Activated naive CD4-positive, alpha-beta T cell treated with anti-CD3 and anti-CD28 coated beads, Interleukin-2, amount 50 U/mL, for 24 hours (primary cell): ENCODE results near the gene RGS7.
"Not testable (repeated sequence)": the region's sequence is repeated elsewhere in the genome, so short reads cannot be mapped to it uniquely, and the experiment has no call there.

Source experiments
- H3K27ac Mint-ChIP-seq: one replicate; pipeline ENCODE4 v1.8.0; 2021; ENCODE audit warnings: mild to moderate bottlenecking, mixed read lengths
- H3K27me3 Mint-ChIP-seq: one replicate; pipeline ENCODE4 v1.8.0; 2021; ENCODE audit warnings: mixed read lengths
- H3K36me3 Mint-ChIP-seq: one replicate; pipeline ENCODE4 v1.8.0; 2021; ENCODE audit warnings: mixed read lengths
- H3K4me1 Mint-ChIP-seq: one replicate; pipeline ENCODE4 v1.8.0; 2021; ENCODE audit warnings: mixed read lengths
- H3K4me3 Mint-ChIP-seq: one replicate; pipeline ENCODE4 v1.8.0; 2021; ENCODE audit warnings: mild to moderate bottlenecking, mixed read lengths
- H3K9me3 Mint-ChIP-seq: one replicate; pipeline ENCODE4 v1.8.0; 2021; ENCODE audit warnings: mixed read lengths

The RGS7 gene

DNA sequence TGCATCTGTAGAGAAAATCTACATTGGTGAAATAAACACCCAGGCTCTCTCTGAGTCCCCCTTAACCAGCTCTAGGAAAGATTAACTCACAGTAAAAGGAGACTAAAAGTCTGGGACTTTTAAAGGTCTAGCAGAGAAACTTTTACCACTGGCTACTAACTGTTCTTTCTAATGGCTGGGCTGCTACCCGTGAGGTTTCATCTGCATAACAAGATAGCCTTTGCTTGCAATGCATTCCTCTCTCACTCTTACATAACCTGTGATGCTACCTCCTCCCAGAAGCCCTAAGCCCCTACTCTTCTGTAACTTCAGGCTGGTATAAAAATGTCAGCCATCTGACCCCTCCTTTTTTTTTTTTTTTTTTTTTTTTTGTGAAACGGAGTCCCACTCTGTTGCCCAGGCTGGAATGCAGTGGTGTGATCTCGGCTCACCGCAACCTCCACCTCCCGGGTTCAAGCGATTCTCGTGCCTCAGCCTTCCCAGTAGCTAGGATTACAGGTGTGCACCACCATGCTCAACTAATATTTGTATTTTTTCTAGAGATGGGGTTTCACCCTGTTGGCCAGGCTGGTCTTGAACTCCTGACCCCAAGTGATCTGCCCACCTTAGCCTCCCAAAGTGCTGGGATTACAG, 344.2 kb downstream of the RGS7 start:
- no peak overlapping the region for H3K4me3 Mint-ChIP-seq

DNA sequence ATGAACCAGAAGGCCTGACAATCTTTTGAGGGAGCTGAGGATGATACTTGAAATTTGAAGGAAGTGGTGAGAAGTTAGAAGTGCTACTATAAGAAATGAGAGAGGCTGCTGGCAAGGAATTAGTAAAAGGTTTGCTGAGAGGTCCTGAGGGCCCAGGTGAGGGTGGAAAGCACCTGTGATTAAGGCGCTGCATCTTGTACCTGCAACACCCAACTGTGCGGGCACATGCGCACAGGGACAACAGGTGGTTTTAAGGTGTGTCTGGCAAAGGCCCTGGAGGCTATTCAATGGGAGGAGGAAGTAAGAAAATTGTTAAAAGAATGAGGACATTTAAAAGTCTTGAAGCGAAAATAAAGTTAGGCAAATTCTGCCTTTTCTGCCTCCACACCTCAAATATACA, 349.3 kb downstream of the RGS7 start:
- peaks cover 12% of the 10 kb centered on the region for H3K9me3 Mint-ChIP-seq
- H3K36me3 Mint-ChIP-seq = no peaks in the 10 kb centered on the region
- H3K27me3 Mint-ChIP-seq = no peaks in the 10 kb centered on the region
- H3K4me1 Mint-ChIP-seq = no peaks in the 10 kb centered on the region
- H3K27ac Mint-ChIP-seq = no peak overlapping the region
- H3K4me3 Mint-ChIP-seq = no peak overlapping the region

More for the DNA sequence above, 344.2 kb downstream of the RGS7 start:
- Mint-ChIP-seq H3K36me3 (no peaks in the 10 kb centered on the region), H3K9me3 (peaks cover 15% of the 10 kb centered on the region), H3K4me1 (no peaks in the 10 kb centered on the region), H3K27ac (no peak overlapping the region), H3K27me3 (no peaks in the 10 kb centered on the region)

DNA sequence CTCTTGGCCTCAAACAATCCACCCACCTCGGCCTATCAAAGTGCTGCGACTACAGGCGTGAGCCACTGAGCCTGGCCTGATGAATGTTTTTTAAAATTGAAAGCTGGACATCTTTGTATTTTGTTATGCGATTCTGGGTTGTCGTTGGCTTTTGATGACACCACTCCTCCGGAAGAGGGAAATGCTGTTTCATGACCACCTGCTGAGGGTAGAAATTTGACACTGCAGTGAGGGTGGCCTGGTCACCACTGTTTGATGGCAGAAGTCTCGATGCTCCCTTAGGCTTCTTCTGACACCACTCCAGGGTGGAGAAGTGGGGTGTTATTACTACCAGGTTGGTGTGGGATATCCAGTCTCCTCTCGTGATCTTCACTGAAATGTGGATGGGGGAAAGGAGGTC, 357.2 kb downstream of the RGS7 start:
- no peaks in the 10 kb centered on the region for H3K4me1 Mint-ChIP-seq
- no peaks in the 10 kb centered on the region for H3K36me3 Mint-ChIP-seq
- H3K27me3 Mint-ChIP-seq = no peaks in the 10 kb centered on the region
- peaks cover 11% of the 10 kb centered on the region for H3K9me3 Mint-ChIP-seq
- no peak overlapping the region for H3K4me3 Mint-ChIP-seq
- no peak overlapping the region for H3K27ac Mint-ChIP-seq

DNA sequence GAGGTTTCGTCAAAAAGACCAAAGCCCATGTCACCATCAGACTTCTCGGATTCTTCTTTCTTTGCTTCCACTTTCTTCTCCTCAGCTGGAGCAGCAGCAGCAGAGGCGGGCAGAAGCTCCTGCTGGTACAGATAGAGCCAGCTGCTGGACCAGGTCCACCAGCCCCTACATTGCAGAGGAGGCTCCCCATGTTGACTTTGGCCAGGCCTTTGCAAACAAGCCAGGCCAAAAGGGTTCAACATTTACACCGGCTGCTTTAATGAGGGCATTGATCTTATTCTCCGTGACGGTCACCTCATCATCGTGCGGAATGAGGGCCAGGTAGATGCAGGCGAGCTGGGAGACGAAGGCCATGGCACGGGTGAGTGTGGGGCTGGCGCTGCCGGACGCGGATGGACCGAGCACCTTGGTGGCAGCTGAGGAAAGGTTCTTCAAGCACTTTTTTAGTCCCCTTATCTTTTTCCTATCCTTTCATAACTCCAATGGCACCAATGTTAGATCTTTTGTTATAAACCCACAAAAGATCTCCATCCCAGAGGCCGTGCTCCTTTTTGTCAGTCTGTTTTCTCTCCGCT, 358.5 kb downstream of the RGS7 start:
- Mint-ChIP-seq H3K36me3 (no peaks in the 10 kb centered on the region), H3K4me3 (no peak overlapping the region), H3K27me3 (no peaks in the 10 kb centered on the region), H3K9me3 (peaks cover 4% of the 10 kb centered on the region), H3K4me1 (no peaks in the 10 kb centered on the region), H3K27ac (no peak overlapping the region)

DNA sequence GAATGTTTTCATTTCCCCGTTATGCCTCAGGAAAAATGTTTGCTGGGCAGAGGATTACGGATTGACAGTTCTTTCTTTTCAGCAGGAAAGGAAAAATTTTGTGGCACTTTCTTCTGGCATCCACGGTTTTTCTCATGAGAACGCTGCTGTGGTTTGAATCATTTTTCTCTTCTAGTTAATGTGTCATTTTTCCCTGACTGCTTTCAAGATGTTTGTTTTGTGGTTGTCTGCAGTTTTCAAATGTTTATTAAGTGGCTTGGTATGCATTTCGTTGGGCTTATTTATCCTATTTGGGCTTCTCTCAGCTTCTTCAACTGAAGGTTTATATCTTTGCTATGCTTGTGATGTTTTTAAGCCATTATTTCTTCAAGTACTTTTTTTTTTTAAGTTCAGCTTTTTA, 359.0 kb downstream of the RGS7 start:
- H3K36me3 Mint-ChIP-seq = no peaks in the 10 kb centered on the region
- no peaks in the 10 kb centered on the region for H3K4me1 Mint-ChIP-seq
- H3K27me3 Mint-ChIP-seq = no peaks in the 10 kb centered on the region
- no peak overlapping the region for H3K4me3 Mint-ChIP-seq
- H3K9me3 Mint-ChIP-seq = peaks cover 4% of the 10 kb centered on the region
- no peak overlapping the region for H3K27ac Mint-ChIP-seq

DNA sequence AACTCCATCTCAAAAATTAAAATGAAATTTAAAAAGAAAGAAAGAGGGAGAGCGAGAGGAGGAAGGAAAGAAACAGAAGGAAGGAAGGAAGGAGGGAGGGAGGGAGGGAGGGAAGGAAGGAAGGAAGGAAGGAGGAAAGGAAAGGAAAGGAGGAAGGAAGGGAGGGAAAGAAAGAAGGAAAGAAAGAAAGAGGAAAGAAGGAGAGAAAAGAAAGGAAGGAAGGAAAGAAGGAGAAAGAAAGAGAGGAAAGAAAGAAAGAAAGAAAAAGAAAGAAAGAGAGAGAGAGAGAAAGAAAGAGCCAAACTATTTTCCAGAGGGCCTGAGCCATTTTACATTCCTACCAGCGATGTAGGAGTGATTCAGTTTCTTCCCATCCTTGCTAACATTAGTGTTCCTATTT, 364.0 kb downstream of the RGS7 start:
- Mint-ChIP-seq H3K27me3 (no peaks in the 10 kb centered on the region), H3K9me3 (peaks cover 4% of the 10 kb centered on the region), H3K36me3 (no peaks in the 10 kb centered on the region), H3K4me3 (no peak overlapping the region), H3K4me1 (no peaks in the 10 kb centered on the region), H3K27ac (no peak overlapping the region)

DNA sequence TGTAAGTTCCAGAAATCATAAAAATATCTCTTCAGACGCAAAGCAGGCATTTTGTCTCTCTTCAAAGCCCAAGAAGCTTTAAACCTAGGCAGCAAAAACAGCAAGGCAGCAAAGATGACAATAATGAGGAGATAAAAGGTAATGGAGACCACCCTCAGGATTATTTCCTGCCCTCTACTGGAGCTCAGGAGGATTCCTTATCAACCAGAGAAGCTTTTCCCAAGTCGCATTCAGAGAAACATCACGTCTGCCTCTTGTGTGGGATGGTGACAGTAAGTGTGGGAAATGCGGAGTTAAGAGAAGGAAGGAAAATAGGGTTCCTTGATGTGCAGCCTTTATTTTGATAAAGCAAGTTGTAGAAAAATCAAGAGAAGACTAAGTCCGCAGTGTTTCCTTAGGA, 365.8 kb downstream of the RGS7 start:
- no peak overlapping the region for H3K27ac Mint-ChIP-seq
- peaks cover under 1% of the 10 kb centered on the region for H3K9me3 Mint-ChIP-seq
- no peaks in the 10 kb centered on the region for H3K36me3 Mint-ChIP-seq
- no peak overlapping the region for H3K4me3 Mint-ChIP-seq
- H3K4me1 Mint-ChIP-seq = no peaks in the 10 kb centered on the region
- no peaks in the 10 kb centered on the region for H3K27me3 Mint-ChIP-seq

DNA sequence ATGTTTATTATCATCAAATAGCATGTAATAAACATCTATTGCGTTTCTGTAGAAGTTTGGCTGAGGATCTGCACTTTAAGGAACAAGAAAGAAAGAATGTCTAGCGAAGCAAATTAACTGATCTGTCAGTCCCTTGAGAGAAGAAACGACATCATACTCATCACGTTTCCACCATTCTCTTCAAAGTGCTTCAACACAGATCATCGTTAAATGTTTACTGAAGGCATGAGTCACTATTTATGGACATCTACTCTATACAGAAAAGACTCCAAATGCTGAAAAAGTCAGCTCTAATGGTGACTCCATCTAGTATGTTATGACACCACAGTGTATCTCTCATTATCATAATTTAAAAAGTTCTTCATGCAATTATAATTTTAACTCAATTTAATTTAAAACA, 369.1 kb downstream of the RGS7 start:
- H3K4me3 Mint-ChIP-seq = no peak overlapping the region

DNA sequence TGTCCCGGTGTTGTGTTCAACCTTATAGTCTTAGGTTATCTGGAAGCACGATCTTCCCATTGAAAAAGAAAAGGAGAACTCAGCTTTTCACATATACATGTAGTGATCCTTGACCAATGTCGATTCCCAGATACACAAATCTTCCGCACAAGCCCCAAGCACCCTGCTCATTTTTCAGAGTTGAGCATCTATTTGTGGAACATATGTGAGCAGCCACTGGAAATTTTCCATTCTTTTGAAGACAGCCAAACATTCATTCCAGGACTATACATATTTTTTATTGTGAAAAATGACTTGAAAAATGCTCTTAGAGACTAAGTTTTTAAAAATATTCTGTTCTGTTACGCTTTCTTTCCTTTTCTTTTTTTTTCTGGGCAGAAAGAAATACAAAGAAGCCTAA, 371.9 kb downstream of the RGS7 start:
- no peak overlapping the region for H3K4me3 Mint-ChIP-seq
- no peaks in the 10 kb centered on the region for H3K36me3 Mint-ChIP-seq
- H3K27me3 Mint-ChIP-seq = no peaks in the 10 kb centered on the region
- H3K9me3 Mint-ChIP-seq = peaks cover 9% of the 10 kb centered on the region
- no peaks in the 10 kb centered on the region for H3K4me1 Mint-ChIP-seq
- no peak overlapping the region for H3K27ac Mint-ChIP-seq

More for the DNA sequence above, 369.1 kb downstream of the RGS7 start:
- Mint-ChIP-seq H3K9me3 (peaks cover 9% of the 10 kb centered on the region), H3K4me1 (no peaks in the 10 kb centered on the region), H3K27ac (no peak overlapping the region), H3K27me3 (no peaks in the 10 kb centered on the region), H3K36me3 (no peaks in the 10 kb centered on the region)

DNA sequence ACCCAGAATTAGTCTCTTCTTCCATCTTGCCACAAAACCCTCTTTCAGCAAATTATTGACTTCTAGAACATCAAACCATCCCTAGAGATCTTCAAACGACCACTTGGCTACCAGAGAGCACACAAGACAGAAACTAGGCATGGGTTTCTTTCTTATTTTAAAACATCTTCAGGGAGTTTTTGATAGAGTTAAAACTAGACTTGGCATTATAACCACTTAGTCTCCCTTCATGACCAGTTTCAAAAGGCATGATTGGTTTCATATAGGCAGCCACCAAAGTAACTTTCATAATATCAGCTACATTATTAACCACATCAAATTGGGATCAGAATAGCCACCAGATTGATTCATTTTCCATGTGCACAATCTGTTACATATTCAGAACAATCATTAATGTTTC, 376.7 kb downstream of the RGS7 start:
- Mint-ChIP-seq H3K9me3 (peaks cover 16% of the 10 kb centered on the region), H3K27ac (no peak overlapping the region), H3K4me1 (no peaks in the 10 kb centered on the region), H3K36me3 (no peaks in the 10 kb centered on the region), H3K4me3 (no peak overlapping the region), H3K27me3 (no peaks in the 10 kb centered on the region)

DNA sequence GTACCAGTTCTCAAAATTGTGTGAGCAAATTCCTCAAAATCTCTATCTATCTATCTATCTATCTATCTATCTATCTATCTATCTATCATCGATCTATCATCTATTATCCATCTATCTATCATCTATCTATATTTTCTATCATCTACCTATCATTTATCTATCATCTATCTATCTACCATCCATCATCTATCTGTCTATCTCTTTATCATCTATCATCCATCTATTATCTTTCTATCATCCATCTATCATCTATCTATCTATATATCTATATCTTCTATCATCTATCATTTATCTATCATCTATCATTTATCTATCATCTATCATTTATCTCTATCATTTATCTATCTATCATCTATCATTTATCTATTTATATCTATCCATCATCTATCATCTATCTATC, 380.3 kb downstream of the RGS7 start:
- H3K4me1 Mint-ChIP-seq = no peaks in the 10 kb centered on the region
- H3K36me3 Mint-ChIP-seq = no peaks in the 10 kb centered on the region
- H3K9me3 Mint-ChIP-seq = peaks cover 10% of the 10 kb centered on the region
- no peak overlapping the region for H3K4me3 Mint-ChIP-seq
- no peak overlapping the region for H3K27ac Mint-ChIP-seq
- H3K27me3 Mint-ChIP-seq = no peaks in the 10 kb centered on the region

DNA sequence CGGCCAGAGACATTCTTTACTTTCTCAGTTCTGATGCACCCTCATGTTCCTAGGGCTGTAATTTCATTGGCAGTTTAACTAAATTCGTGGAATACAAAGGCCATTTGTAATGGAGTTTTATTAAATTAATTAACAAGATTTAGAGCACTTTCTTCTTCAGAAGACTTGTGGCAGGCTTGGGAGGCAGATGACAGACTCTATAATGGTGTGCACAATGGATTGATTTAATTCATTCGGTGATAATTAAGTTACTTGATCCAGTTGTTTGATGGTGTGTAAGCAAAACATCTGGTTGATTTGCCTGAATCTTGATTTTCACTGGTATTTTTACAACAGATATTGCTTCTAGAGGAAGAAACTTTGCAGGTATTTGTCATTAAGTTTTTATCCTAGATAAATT, 383.1 kb downstream of the RGS7 start:
- Mint-ChIP-seq H3K9me3 (peaks cover 14% of the 10 kb centered on the region), H3K4me3 (no peak overlapping the region), H3K27ac (no peak overlapping the region), H3K36me3 (no peaks in the 10 kb centered on the region), H3K4me1 (no peaks in the 10 kb centered on the region), H3K27me3 (no peaks in the 10 kb centered on the region)

DNA sequence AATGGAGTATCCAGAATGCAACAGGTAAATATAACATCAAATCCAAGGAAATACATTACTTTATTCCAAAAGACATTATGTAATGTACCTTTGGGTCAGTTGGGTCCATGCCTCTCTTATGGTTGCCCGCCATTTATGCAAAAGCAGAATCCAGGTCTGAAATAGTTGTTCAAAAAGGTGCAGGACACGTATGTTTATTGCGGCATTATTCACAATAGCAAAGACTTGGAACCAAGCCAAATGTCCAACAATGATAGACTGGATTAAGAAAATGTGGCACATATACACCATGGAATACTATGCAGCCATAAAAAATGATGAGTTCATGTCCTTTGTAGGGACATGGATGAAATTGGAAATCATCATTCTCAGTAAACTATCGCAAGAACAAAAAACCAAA, 384.9 kb downstream of the RGS7 start:
- not testable (repeated sequence) for H3K4me3 Mint-ChIP-seq, H3K36me3 Mint-ChIP-seq, H3K27ac Mint-ChIP-seq, H3K27me3 Mint-ChIP-seq, H3K4me1 Mint-ChIP-seq
- H3K9me3 Mint-ChIP-seq = peaks cover 10% of the 10 kb centered on the region

DNA sequence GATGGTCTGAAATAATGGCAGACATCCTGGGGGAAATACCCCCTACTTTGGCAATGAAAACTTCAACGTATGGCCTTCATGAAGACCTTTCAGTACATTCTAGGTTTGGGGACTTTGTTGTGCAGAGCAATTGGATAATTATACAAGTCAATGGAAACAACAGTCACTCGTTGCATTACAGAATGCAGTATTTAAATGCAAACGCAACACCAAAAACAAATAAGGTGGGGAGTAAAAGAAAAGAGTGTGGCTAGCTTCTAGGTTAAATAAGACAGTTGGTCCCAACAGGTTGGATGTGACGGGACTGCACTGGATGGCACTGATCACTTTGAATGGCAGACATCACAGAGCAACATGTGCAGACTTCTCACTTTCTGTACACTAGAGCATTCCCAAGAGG, 386.8 kb downstream of the RGS7 start:
- Mint-ChIP-seq H3K4me3 (no peak overlapping the region), H3K27me3 (no peaks in the 10 kb centered on the region), H3K36me3 (no peaks in the 10 kb centered on the region), H3K27ac (no peak overlapping the region), H3K9me3 (peaks cover 4% of the 10 kb centered on the region), H3K4me1 (no peaks in the 10 kb centered on the region)

DNA sequence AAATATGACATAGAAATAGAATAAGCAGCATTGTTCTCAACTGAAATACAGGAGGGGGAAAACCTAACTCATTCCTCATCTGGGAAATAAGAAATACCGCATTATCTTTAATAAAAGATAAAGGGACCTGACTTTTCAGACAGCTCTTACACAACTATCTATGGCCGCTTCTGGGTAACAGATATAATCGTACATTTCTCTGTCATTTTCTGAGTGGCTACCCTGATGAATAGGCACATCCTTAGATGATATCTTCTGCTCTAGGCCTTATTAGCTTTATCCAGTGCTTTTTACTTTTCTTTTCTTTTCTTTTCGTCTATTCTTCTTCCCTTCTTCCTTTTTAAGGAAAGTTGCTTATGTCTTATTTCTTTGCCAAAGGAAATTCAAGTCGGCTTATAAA, 388.1 kb downstream of the RGS7 start:
- no peaks in the 10 kb centered on the region for H3K27me3 Mint-ChIP-seq
- H3K9me3 Mint-ChIP-seq = peaks cover 4% of the 10 kb centered on the region
- H3K36me3 Mint-ChIP-seq = no peaks in the 10 kb centered on the region
- H3K27ac Mint-ChIP-seq = no peak overlapping the region
- H3K4me3 Mint-ChIP-seq = no peak overlapping the region
- H3K4me1 Mint-ChIP-seq = no peaks in the 10 kb centered on the region

DNA sequence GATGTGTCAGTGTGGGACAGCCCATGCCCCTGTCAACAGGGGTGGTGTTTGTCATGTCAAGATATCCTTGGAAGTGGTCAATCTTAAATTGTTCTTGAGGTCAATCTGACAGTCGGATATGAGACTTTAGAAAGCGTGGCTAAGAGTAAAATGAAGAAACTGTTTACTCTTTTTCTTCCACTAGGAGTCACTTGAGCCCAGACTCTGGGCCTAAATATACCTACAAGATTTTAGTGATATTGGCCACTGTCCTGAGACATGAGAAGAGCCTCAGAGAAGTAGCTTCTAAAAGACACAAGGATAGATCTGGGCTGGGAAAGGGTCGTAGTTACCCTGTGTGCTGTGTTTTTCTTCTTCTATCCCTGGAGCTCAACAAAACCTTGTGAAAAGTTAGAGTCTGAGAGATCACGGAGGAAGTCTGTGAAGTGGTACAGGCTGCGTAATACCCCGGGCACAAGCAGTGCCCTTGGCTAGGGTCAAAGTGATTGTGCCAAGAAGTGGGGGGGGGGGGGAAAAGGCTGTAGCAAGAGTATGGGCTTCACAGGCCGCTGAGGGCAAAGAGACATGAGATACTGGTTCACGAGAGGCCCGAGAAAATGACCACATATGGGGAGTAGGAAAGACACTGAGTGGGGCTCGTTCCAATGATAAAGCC, 389.8 kb downstream of the RGS7 start:
- Mint-ChIP-seq H3K27ac (no peak overlapping the region), H3K9me3 (peaks cover 4% of the 10 kb centered on the region), H3K4me3 (no peak overlapping the region), H3K36me3 (no peaks in the 10 kb centered on the region), H3K4me1 (no peaks in the 10 kb centered on the region), H3K27me3 (no peaks in the 10 kb centered on the region)
